GM21423 (cell line): ENCODE measurements around the gene PCDH1.

ENCODE experiments used
- ATAC-seq: cut with Tn5 transposase; IDR thresholded peaks from one replicate; pipeline ENCODE4 v1.9.1; 2021; ENCODE audit warnings: mild to moderate bottlenecking, moderate library complexity; ENCODE audit not compliant: unreplicated experiment

Gene PCDH1

DNA sequence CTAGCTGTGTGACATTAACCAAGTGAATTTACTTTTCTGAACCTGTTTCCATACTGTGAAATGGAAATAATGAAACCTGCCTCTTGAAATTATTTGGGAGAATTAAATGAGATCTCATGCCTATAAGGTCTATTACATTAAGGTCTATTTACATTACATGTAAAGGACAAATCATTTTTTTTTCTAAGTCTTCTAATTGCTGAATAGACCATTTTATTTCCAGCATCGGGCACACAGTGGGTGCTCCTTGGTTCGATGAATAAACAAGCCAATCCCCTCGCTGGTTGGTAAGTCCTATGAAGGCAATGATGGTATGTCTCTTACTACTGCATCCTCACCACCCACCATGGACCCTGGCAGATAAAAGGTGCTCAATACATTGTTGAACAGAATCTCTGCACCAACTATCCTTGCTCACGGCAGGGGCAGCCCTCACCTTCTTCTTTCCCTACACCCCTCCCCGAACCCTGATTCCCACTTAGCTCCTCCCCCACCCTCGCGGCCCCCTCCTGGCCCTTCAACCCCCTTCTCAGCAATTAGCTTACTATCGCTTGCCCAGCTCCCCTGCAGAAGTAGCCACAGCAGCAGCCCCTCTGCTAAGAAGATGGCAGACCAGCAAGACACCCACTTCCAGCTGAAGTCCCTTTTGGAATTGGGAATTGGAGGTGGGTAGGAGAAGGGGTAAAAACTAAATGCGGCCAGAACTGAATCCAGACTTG, 3.0 kb downstream of the PCDH1 start:
- ATAC-seq: no peak

DNA sequence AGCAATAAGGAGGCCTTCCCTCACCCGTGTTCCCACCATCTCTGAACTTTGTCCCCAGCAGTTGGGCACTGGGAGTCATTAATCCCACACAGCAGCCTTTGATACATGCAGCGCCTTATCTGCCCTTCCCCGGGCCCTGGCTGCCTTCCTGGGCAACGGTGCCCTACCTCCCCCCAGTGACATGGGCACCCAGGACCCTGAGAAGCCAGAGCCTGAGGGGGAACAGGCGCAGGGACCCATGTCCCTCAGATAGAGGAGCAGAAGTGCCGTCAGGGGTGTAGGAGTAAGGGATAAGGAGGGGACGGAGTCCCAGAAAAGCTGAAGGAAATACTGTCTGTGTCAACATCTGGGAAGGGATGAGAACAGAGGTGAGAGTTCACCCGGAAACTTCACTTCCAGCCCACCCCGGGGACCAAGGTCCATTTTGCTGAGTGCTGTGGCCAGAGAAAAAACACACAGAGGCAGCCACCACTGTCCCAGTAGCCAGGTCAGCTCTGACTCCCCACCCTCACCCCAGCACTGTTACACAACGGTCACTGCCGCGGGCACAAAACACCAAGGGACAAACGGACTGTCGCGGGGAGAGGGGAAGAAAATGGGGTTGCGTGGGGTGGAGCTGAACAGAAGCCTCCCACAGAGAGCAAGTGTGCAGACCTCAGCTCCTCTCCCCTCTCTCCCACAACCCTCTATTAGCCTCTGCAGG, 3.8 kb downstream of the PCDH1 start:
- no peak for ATAC-seq

DNA sequence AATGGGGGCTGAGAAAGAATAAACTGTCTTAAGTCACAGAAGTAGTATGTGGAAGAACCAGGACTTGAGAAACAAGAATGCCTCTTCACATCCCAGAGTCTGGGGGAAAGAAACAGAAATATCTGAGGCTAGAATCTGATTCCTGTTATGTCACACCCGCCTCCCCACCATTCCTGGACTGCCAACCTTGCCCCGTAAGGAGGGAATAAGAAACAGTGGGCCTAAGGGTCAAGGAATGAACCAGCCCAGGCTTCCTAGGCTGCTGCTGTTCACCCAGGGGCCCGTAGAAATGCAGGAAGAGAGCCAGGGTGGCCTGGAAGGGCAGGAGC, 4.3 kb downstream of the PCDH1 start:
- no peak for ATAC-seq

DNA sequence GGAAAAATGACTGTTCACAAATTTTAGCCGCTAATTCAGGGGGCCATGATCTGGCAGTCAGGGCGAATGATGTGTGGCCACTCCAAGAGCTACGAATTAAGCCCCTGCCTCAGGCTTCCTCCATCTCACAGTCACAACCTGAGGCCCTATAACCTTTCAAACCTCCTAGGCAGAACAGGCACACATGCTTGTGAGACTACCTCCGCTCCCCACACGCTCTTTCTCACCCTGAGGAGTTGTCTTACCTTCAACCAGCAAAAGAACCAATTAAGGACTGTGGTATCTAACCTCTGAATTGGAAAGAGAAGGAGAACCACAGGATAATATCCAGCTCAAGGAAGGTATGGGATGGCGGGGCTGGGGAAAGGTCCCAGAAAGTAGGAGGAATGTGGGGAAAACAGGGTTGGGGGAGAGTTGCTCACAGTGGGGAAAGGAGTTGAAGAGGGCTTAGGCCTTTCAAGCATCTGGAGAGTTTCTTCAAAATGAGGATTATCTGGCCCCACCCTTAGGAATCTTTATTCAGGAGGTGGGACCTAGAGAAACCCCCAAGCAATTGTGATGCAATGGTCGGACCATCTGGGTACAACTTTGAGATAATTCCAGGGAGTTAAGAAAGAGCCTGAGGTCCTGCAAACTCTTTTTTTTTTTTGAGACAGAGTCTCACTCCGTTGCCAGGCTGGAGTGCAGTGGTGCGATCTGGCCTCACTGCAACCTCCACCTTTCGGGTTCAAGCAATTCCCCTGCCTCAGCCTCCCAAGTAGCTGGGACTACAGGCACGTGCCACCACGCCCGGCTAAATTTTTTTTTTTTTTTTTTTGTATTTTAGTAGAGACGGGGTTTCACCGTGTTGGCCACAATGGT, 5.5 kb downstream of the PCDH1 start:
- no peak for ATAC-seq

DNA sequence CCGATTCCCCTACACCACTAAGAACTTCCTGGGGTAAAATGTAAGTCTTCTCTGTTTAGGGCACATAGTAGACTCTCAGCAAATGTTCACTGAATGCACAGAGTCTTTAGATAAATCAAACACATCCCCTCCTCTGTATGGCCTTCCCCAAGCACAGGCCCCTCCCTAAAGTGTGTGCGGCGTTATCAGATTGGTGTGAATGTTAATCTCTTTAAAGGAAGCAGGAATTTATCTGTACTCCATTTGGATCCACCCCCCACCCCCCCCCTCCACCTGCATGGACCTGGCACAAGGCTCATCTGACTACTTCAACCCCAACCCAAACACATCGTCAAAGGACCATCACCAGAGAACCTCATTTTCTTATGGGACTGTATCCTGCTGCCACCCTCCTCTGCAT, 6.3 kb downstream of the PCDH1 start:
- no peak for ATAC-seq

DNA sequence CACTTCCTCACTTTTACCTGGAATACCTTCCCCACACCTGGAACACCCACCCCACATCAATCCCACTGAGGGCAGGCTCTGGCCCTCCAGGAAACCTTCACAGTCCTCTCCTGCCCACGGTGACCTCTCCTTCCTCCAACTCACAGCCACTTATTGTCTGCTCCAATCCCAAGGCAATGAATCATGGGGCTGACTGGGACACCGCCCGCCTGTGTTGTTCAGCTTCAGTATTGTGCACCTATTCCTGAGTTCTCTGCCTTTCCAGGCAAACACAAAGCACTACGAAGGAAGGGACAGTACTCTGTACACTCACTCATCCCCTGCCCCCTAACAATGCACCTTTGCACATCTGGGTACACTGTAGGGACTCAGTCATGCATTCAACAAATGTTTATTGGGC, 7.3 kb downstream of the PCDH1 start:
- no peak for ATAC-seq

DNA sequence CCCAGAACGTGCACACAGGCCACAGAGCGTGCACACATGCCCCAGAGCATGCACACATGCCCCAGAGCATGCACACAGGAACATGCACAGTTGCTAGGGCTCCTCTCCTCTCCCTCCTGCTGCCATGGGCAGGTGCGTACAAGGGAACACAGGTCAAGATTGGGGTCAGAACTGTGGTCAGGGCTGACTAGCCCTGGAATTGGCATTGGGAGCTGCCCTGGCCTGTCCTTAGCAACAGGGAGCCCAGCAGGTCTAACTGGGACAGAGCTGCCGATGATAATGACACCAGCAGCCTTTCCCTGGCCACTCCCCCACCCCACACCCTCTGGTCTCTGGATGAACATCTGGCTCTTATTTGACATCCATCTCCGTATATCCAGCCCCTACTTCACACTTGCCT, 8.0 kb downstream of the PCDH1 start:
- ATAC-seq: no peak

DNA sequence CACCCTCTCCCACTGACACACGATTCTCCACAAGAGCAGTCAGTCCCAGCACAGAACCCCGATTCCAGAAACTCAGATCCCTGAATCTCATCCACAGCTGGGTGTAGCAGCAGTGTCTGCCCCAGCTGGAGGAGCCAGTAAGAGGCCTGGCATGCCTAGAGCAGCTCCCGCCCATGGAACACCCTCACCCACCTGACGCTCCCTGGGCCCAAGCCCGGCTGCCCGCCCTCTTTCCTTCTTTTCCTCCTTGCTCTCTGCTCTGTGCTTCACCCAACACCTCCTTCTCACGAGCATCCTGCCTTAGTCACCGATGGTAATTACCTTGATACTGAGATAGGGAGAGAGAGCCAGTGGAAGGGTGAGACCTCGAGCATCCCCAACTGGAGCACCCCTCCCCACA, 8.7 kb downstream of the PCDH1 start:
- no peak for ATAC-seq

DNA sequence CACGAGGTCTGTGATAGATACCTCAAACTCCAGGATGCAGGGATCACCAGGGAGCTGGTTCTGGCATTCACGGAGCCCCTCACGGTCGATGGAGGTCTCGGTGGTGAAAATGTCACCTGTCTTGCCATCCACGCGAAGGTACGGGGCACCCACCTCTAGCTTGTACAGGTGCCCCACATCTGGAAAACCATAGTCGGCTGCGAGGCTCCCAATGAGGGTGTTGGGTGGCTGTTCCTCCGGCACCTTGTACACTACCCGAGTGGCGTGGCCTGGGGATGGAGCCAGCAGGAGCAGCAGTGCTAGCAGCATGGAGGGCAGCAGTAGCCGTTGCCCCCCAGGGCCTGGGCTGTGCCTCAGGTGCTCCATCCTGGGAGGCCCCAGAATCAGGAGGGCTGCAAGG, 9.2 kb downstream of the PCDH1 start:
- ATAC-seq: no peak

DNA sequence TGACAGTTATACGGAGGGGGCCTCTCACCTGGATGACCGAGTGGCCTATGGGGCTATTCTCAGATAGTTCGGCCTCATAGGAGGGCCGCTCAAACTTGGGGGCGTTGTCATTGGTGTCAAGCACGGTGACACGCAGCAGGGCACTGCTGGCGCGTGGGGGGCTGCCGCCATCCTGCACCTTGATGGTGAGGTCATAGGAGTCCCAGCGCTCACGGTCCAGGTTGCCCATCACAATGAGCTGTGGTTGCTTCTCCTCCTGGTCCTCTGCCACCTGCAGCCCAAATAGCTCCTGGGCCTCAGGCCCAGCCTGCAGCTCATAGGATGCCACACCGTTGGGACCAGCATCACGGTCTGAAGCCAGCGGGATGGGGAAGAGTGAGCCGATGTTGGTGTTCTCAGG, 9.7 kb downstream of the PCDH1 start:
- no peak for ATAC-seq

DNA sequence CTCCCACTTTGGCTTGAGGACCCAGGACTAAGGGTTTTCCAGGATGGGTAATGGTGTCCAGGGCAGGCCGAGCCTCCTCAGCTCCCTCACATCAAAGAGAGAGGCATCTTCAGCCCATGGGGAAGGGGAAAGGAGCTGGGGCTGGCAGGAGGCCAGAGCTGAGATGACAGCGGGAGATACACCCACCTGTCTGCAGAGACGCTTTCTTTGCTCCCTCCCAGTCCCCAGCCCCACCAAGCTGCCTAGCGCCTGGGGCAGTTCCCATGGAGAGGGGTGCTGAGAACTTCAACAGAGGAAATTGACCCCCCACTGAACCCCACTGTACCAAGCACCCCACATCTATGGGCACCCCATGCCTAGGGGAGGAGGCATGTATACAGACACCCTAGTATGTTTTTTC, 10.6 kb downstream of the PCDH1 start:
- ATAC-seq: no peak

DNA sequence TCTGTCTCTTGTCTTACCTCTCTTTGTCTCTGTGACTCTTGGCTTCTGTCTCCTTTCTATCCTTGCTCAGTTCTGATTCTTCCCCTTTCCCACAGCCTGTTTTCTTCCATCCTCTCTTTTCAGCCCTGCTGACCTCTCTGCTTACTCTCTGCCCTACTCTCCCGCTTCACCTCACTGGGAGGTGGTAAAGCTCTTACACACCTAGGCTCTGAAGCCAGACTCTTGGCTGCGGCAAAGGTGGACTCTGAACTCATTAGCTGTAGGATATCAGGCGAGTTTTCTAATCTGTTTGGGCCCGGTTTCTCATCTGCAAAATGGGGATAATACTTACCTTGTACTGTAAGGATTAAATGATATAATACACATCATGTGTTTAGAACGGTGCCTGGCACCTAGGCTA, 11.1 kb downstream of the PCDH1 start:
- no peak for ATAC-seq

DNA sequence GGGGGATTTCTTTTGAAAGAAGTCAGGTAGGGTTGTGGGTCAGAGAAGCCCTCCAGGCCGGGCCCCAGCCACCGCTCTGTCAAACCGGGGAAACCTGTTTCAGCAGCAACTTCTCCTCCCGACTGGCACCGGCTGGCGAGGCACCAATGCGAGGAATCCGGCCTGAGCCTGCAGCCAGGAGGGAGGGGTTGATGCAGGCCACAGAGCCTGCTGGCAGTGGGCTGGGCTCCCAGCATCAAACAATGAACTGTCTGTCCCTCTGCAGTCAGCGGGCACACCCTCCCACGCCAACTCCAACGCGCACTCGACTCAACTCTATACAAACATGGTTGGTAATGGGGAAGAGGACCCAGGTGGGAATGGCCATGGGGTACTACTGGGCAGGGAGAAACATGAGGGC, 12.1 kb downstream of the PCDH1 start:
- ATAC-seq: no peak

DNA sequence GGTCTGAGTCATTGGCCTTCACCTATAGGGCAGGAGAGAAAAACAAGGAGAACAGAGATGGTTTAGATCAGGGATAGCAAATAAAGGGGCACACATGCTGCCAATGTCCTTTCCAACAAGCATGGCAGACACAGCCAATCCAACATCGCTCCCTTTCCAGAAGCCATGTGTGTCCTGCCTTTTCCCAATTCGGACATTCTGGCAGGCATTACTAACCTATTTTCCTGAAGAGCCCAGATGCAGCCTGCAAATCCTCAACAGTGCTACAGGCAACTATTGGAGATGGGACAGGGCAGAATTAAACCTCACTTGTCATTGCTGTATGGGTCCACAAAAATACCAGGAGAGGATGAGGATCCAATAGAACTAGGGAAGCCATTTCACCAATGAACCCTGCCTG, 12.8 kb downstream of the PCDH1 start:
- no peak for ATAC-seq

DNA sequence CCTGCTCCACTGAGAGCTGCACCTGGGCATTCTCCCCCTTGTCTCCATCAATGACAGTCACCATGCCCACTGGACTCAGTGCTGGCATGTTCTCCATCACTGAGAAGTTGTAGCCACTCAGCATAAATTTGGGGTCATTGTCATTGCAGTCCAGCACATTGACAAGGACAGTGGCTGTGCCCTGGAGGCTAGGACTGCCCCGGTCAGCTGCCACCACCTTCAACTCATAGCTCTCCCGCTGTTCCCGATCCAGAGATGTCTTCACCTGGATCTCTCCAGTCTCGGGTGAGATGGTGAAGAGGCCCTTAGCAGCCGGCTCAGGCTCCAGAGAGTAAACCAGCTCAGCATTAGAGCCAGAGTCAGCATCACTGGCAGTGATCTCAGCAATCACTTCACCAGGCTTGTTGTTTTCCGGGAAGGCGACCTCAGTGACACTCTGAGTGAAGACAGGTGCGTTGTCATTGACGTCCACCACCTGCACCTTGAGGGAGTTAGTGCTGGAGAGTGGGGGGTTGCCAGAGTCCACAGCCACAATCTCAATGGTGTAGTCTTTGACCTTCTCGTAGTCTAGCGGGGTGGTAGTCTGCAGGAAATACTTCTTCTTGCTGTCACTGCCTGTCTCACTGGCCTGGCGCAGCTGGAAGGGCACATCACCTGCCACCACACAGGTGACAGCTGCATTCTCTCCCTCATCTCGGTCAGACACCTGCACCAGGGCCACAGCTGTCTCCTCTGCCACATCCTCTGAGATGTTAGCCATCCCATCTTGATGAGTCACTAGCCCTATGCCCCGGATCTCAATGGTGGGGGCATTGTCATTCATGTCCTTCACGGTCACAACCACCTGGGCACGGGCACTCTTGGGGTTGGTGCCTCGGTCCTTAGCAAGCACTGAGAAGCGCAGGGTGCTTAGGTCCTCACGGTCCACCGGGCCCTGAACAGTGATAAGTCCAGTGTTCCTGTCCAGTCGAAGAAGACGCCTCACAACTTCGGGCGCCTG, 13.5 kb downstream of the PCDH1 start:
- ATAC-seq: no peak

DNA sequence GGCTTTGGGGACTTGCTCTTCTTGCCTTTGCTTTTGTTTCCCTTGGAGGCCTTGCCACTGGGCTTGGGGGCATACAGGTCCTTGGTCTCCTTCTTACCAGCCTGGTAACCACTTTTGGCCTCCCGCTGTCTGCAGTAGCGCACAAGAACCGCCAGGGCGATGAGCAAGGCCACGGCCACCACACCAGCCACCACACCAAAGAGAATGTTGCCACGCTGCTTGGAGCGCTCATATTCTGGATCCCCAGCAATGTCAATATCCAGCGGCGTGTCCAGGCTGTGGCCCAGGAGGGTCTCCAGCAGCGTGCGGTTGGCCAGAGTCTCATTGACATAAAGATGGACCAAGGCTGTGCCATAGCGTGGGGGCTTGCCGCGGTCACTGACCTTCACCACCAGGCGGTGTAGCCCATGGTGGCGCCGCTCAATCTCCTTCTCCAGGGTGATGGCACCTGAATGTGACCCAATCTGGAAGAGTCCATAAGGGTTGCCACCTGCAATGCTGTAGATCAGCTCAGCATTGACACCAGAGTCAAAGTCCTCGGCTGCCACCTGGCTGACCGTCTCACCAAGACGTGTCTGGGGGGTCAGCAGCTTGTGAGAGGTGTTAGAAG, 14.5 kb downstream of the PCDH1 start:
- ATAC-seq: no peak

DNA sequence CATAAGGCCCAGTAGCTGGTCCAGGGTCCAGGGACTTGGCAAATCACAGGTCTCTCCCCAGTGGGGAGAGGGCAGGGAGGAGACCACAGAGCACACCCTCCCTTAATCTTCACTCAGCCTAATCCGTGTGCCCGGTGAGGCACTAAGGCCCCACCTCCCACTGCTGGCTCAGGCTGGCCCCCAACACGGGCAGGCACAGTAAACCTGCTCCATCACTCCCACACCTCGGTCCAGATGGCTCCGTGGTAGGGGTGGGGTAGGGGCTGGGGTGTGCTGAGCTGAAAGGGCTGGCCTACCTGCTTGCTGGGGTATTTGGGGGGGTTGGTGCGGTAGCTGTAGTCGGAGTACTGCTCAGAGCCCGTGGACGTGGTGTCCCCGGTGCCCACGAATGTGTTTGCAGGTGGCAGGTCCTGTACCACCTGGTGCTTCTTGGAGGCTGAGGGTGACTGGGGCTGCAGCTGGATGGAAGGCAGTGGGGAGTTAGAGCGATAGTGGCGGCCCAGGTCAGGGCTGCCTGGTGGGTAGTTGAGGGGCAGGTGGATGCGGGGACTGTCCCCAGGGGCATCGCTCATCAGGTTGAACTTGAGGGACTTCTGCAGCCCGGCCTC, 15.2 kb downstream of the PCDH1 start:
- ATAC-seq: no peak

DNA sequence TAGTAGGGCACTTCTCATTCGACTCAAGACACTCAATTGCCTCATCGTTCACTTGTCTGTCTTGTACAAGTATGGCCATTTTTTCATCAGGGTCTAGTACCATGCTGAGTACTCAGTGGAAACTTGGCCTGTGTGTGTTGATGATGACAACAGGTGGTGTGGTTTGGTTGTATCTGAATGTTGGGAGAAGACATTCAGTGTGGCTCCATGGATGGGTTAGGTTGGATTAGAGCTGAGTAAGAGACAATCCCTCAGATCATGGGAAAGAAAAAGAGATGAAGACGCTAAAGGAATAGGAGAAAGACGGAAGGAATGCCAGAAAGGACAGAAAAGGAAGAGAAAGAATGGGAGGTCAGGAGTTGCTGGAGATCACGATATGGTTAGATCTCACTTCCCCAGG, 17.0 kb downstream of the PCDH1 start:
- ATAC-seq: no peak

DNA sequence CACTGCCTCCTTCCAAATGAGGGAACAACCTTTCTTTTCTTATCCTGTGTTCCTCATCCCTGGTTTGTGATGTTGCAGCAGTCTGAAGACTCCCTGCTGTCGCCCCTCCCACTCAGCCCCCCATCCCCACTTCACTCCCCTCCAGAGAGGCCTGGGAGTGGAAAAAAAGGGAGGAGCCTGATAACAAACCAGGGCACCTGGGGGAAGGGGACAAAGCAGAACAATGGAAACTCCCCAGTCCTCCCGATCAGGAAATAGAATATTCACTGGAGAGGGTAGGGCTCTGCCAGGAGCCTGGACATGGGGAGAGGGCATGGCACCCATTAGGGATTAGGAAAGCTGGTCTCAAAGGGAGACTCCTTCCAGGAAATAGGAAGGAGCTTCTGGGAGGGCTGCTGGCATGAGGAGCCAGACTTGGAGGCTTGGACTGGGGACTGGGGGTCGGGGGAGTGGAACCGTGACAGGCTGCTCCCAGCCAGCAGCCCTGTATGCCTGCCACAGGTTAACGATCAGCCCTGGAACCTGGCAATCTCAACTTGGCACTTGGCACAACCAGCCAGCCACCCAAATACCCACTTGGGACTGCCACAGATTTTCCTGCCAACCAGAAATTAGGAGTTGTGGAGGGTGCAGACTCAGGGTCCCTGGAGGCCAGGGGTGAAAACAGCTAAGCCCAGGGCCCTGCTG, 20.0 kb downstream of the PCDH1 start:
- ATAC-seq: no peak
